Panc1 (cell line): ENCODE results near the gene DMP1. TPM values are rescaled to one million over a fixed set of nuclear protein-coding genes. Genes with fewer than 3 reads are reported as not detected.

Experiments
- ATAC-seq: fragments of 200-7000 bp; cut with Tn5 transposase; 2 replicates; pipeline ENCODE4 v1.9.1; 2020; ENCODE audit warnings: mild to moderate bottlenecking, moderate library complexity
- BruUV-seq: library from RNA; stranded (reverse); fragments of 400-500 nt; replicated peaks from 2 replicates; lab custom pipeline; 2021; lab: Mats Ljungman, UMichigan
- CTCF ChIA-PET: fragments of 300-600 bp; sonication (Branson Sonifier 250); formaldehyde crosslinking; loops from one replicate; lab custom pipeline; 2022; ENCODE audit warnings: antibody characterized with exemption; lab: Charles Lee
- POLR2A ChIA-PET: fragments of 300-600 bp; sonication (Branson Sonifier 250); formaldehyde crosslinking; loops from one replicate; lab custom pipeline; 2022; ENCODE audit warnings: antibody characterized with exemption; lab: Charles Lee
- DNase-seq: peaks from one replicate; pipeline ENCODE4 v3.0.0-alpha.2; 2010; ENCODE audit warnings: low read depth, low spot score
- H3K27ac ChIP-seq: 2 replicates; pipeline ENCODE4 v1.5.1; 2011; ENCODE audit warnings: mild to moderate bottlenecking, low read length, inconsistent platforms
- H3K27me3 ChIP-seq: fragments of 200-500 bp; sonication (Bioruptor generic); 2 replicates; pipeline ENCODE4 v1.6.0; 2014; ENCODE audit warnings: low read length, inconsistent platforms; ENCODE audit not compliant: control insufficient read depth, insufficient read depth
- H3K36me3 ChIP-seq: fragments of 200-500 bp; sonication (Bioruptor generic); 2 replicates; pipeline ENCODE4 v1.5.1; 2014; ENCODE audit warnings: inconsistent platforms, mild to moderate bottlenecking, low read length, moderate library complexity; ENCODE audit not compliant: control insufficient read depth, insufficient read depth
- H3K4me1 ChIP-seq: 2 replicates; pipeline ENCODE4 v1.5.1; 2011; ENCODE audit warnings: inconsistent platforms, mild to moderate bottlenecking, low read length, moderate library complexity; ENCODE audit not compliant: control insufficient read depth, insufficient read depth
- H3K4me3 ChIP-seq, 2 experiments: 2 replicates each; pipeline ENCODE4 v1.5.1; 2011 to 2012; ENCODE audit warnings: low read depth in 2 of 2, low read length in 2 of 2, mild to moderate bottlenecking in 2 of 2, inconsistent platforms in 1 of 2, moderate library complexity in 1 of 2
- H3K9me3 ChIP-seq: fragments of 200-500 bp; sonication (Bioruptor generic); 2 replicates; pipeline ENCODE4 v1.5.1; 2014; ENCODE audit warnings: low read depth, mild to moderate bottlenecking, inconsistent platforms, low read length, moderate library complexity; ENCODE audit not compliant: control insufficient read depth, insufficient read depth
- CTCF ChIP-seq: fragments of 450-650 bp; IDR thresholded peaks from 2 replicates; pipeline ENCODE4 v1.5.1; 2017; ENCODE audit warnings: mild to moderate bottlenecking
- POLR2AphosphoS5 ChIP-seq: IDR thresholded peaks from 2 replicates; pipeline ENCODE4 v1.6.1; 2012; ENCODE audit warnings: mild to moderate bottlenecking, low read depth, low read length, moderate library complexity
- REST ChIP-seq, 2 experiments: IDR thresholded peaks; 2 replicates each; pipeline ENCODE4 v1.6.1; 2011 to 2012; ENCODE audit warnings: low read depth in 2 of 2, control low read depth in 1 of 2, low read length in 1 of 2, mild to moderate bottlenecking in 1 of 2, moderate library complexity in 1 of 2; ENCODE audit not compliant: insufficient read depth in 1 of 2
- SIN3A ChIP-seq: IDR thresholded peaks from 2 replicates; pipeline ENCODE4 v1.6.1; 2012; ENCODE audit warnings: low read depth, mild to moderate bottlenecking, low read length, moderate library complexity, borderline replicate concordance; ENCODE audit not compliant: insufficient read depth
- TCF7L2 ChIP-seq: IDR thresholded peaks from 2 replicates; pipeline ENCODE4 v1.6.1; 2011; ENCODE audit warnings: mild to moderate bottlenecking, low read depth, low read length, inconsistent platforms
- in situ Hi-C: cut with HindIII; loops from 2 replicates; pipeline ENCODE4 v1.10.0; 2016; ENCODE audit warnings: low sequenced_read_pairs, low pct_unique_long_range_greater_than_20kb
- intact Hi-C: fragments of 100-400 bp; cut with micrococcal nuclease; formaldehyde crosslinking; loops from one replicate; pipeline ENCODE4 v1.10.0; 2022; ENCODE audit not compliant: unreplicated experiment
- total RNA-seq: library from RNA; stranded (reverse); gene quantifications from one replicate; pipeline ENCODE4 v1.2.1, GENCODE V29; 2021; ENCODE audit not compliant: unreplicated experiment

Gene DMP1
- total RNA-seq, 1 experiment from 2014 or later, result not detected

GRCh38 chr4:87624698-87625097 lies 25.4 kb upstream of the DMP1 start:
- ChIA-PET CTCF (no interaction called here), POLR2A (no interaction called here)
- in situ Hi-C loops (no loop called here), intact Hi-C loops (no loop called here)
- H3K36me3 ChIP-seq, result no peaks in the 10 kb centered on the region
- DNase-seq (no peak), ATAC-seq (no peak)
- no peaks in the 10 kb centered on the region; the same call in 1 of the 2 replicates for H3K27me3 ChIP-seq
- H3K4me1 ChIP-seq, result no peaks in the 10 kb centered on the region
- TF ChIP-seq TCF7L2 (no peak), CTCF (no peak), REST (IDR thresholded peaks at IDR 0.05; ENCODE audit: insufficient read depth in 1 of 2, low read depth in 2 of 2, low read length in 1 of 2) (no peak), SIN3A (no peak), POLR2AphosphoS5 (no peak)
- H3K9me3 ChIP-seq, result no peaks in the 10 kb centered on the region
- H3K27ac ChIP-seq, result no peak overlapping the region
- BruUV-seq, result no TSS peak
- H3K4me3 ChIP-seq, result no peak overlapping the region

- no peak overlapping the region for H3K27ac ChIP-seq
- POLR2A ChIA-PET, result interaction anchor here (0.7 kb wide), 1 partner anchor 77 kb away, joined by 3 read pairs; no protein-coding TSS in a partner anchor
- no peak for DNase-seq
- no peaks in the 10 kb centered on the region for H3K27me3 ChIP-seq
- intact Hi-C loops, result no loop called here
- no peaks in the 10 kb centered on the region for H3K9me3 ChIP-seq
- ATAC-seq, result no peak
- no peak overlapping the region for H3K4me3 ChIP-seq
- no peak for TF ChIP-seq REST (IDR thresholded peaks at IDR 0.05; ENCODE audit: insufficient read depth in 1 of 2, low read depth in 2 of 2, low read length in 1 of 2)
- TF ChIP-seq SIN3A, result no peak
- no peak for TF ChIP-seq CTCF
- no peak for TF ChIP-seq TCF7L2
- TF ChIP-seq POLR2AphosphoS5, result no peak
- in situ Hi-C loops, result no loop called here
- CTCF ChIA-PET, result no interaction called here
- H3K4me1 ChIP-seq, result no peaks in the 10 kb centered on the region
- no TSS peak for BruUV-seq
- no peaks in the 10 kb centered on the region for H3K36me3 ChIP-seq
Measured at GRCh38 chr4:87631668-87632067, 18.4 kb upstream of the DMP1 start.
